Stimulated activated CD4-positive, alpha-beta T cell treated with anti-CD3 and anti-CD28 coated beads, Interleukin-15, amount 100 ng/mL, for 1 hour (primary cell): Measurements from ENCODE around the gene ATP10B.
"Not testable (repeated sequence)": the region's sequence is repeated elsewhere in the genome, so short reads cannot be mapped to it uniquely, and the experiment has no call there.

ENCODE experiments used
- DNase-seq, 2 donors: peaks; one replicate each; pipeline ENCODE4 v3.0.0-alpha.2; 2020; ENCODE audit warnings: low read depth in 1 of 2, low spot score in 1 of 2

The ATP10B gene

GRCh38 chr5:160824301-160825001 lies 27.6 kb downstream of the ATP10B start:
- DNase-seq: no peak

- not testable (repeated sequence) for DNase-seq
Observed at GRCh38 chr5:160812996-160813395, 39.0 kb downstream of the ATP10B start.

GRCh38 chr5:160805376-160805775 lies 46.6 kb downstream of the ATP10B start:
- DNase-seq: no peak

GRCh38 chr5:160802592-160802991 lies 49.4 kb downstream of the ATP10B start:
- DNase-seq: no peak

- DNase-seq: no peak
Observed at GRCh38 chr5:160800375-160801275, 51.4 kb downstream of the ATP10B start.

GRCh38 chr5:160799184-160799583 lies 52.8 kb downstream of the ATP10B start:
- no peak for DNase-seq

GRCh38 chr5:160797020-160797419 lies 55.0 kb downstream of the ATP10B start:
- no peak for DNase-seq

- no peak for DNase-seq
Observed at GRCh38 chr5:160793530-160793899, 58.5 kb downstream of the ATP10B start.

GRCh38 chr5:160792732-160793529 lies 59.1 kb downstream of the ATP10B start:
- DNase-seq: no peak

- no peak for DNase-seq
Observed at GRCh38 chr5:160792281-160792680, 59.7 kb downstream of the ATP10B start.

GRCh38 chr5:160789219-160789859 lies 62.7 kb downstream of the ATP10B start:
- DNase-seq: no peak

GRCh38 chr5:160788102-160788660 lies 63.8 kb downstream of the ATP10B start:
- no peak for DNase-seq

- DNase-seq: no peak
Observed at GRCh38 chr5:160787240-160787639, 64.8 kb downstream of the ATP10B start.

- DNase-seq: no peak
Observed at GRCh38 chr5:160774666-160775315, 77.2 kb downstream of the ATP10B start.

GRCh38 chr5:160773646-160774410 lies 78.2 kb downstream of the ATP10B start:
- DNase-seq: no peak

GRCh38 chr5:160772854-160773253 lies 79.2 kb downstream of the ATP10B start:
- DNase-seq: no peak

- no peak for DNase-seq
Observed at GRCh38 chr5:160770718-160771117, 81.3 kb downstream of the ATP10B start.

- no peak for DNase-seq
Observed at GRCh38 chr5:160769301-160769700, 82.7 kb downstream of the ATP10B start.

GRCh38 chr5:160767062-160767461 lies 84.9 kb downstream of the ATP10B start:
- no peak for DNase-seq

- DNase-seq: no peak
Observed at GRCh38 chr5:160760008-160760407, 92.0 kb downstream of the ATP10B start.
